GM18909 (cell line): ENCODE results near the gene MTRFR.
"Not testable (repeated sequence)": the region's sequence is repeated elsewhere in the genome, so short reads cannot be mapped to it uniquely, and the experiment has no call there.

Source experiments
- ATAC-seq: cut with Tn5 transposase; IDR thresholded peaks from one replicate; pipeline ENCODE4 v1.9.1; 2021; ENCODE audit warnings: mild to moderate bottlenecking; ENCODE audit not compliant: unreplicated experiment, poor library complexity

MTRFR gene

GRCh38 chr12:123248996-123249741, 15.9 kb downstream of the MTRFR start:
- not testable (repeated sequence) for ATAC-seq

GRCh38 chr12:123250471-123251383, 17.5 kb downstream of the MTRFR start:
- ATAC-seq: no peak

- no peak for ATAC-seq
These were observed 18.3 kb downstream of the MTRFR start for GRCh38 chr12:123251403-123252076.

- ATAC-seq: not testable (repeated sequence)
These were observed 19.1 kb downstream of the MTRFR start for GRCh38 chr12:123252365-123252764.

- ATAC-seq: no peak
These were observed 20.6 kb downstream of the MTRFR start for GRCh38 chr12:123253641-123254459.

- ATAC-seq: no peak
These were observed 21.7 kb downstream of the MTRFR start for GRCh38 chr12:123254853-123255446.

GRCh38 chr12:123258593-123258992, 25.4 kb downstream of the MTRFR start:
- ATAC-seq: no peak

- no peak for ATAC-seq
These were observed 26.8 kb downstream of the MTRFR start for GRCh38 chr12:123260081-123260480.

GRCh38 chr12:123261196-123261595, 28.0 kb downstream of the MTRFR start:
- no peak for ATAC-seq

GRCh38 chr12:123263196-123263817, 30.1 kb downstream of the MTRFR start:
- ATAC-seq: no peak

GRCh38 chr12:123264642-123265041, 31.4 kb downstream of the MTRFR start:
- ATAC-seq: no peak

GRCh38 chr12:123265851-123266678, 32.8 kb downstream of the MTRFR start:
- no peak for ATAC-seq

GRCh38 chr12:123266679-123267277, 33.5 kb downstream of the MTRFR start:
- ATAC-seq: no peak

- ATAC-seq: no peak
These were observed 34.2 kb downstream of the MTRFR start for GRCh38 chr12:123267335-123267920.

- no peak for ATAC-seq
These were observed 35.0 kb downstream of the MTRFR start for GRCh38 chr12:123267991-123268843.

GRCh38 chr12:123268850-123269249, 35.6 kb downstream of the MTRFR start:
- no peak for ATAC-seq
